Measurements from ENCODE around the gene HID1.

GRCh38 chr17:75019146-75019545 lies 46.6 kb upstream of the HID1 start:
- no peak for TF ChIP-seq CREB5 (CRISPR knock-in tag; IDR thresholded peaks at IDR 0.05; ENCODE audit: low read depth)
- TF ChIP-seq RARB (CRISPR knock-in tag; IDR thresholded peaks at IDR 0.05): no peak
- TF ChIP-seq ZFP30 (CRISPR knock-in tag; IDR thresholded peaks at IDR 0.05): no peak
- no peak for TF ChIP-seq ARNTL (CRISPR knock-in tag; IDR thresholded peaks at IDR 0.05; ENCODE audit: borderline replicate concordance, low read depth)
- no peak for TF ChIP-seq ZFP3 (CRISPR knock-in tag; IDR thresholded peaks at IDR 0.05)
- no peak for TF ChIP-seq PPARA (CRISPR knock-in tag; IDR thresholded peaks at IDR 0.05; ENCODE audit: borderline replicate concordance)
- TF ChIP-seq CSDC2 (CRISPR knock-in tag; IDR thresholded peaks at IDR 0.05): no peak
- TF ChIP-seq PATZ1 (CRISPR knock-in tag; IDR thresholded peaks at IDR 0.05; ENCODE audit: borderline replicate concordance): no peak
- no peak for TF ChIP-seq TSHZ2 (CRISPR knock-in tag; IDR thresholded peaks at IDR 0.05)
- no peak for TF ChIP-seq ISL1 (CRISPR knock-in tag; IDR thresholded peaks at IDR 0.05)
- TF ChIP-seq ZNF70 (CRISPR knock-in tag; IDR thresholded peaks at IDR 0.05): no peak
- TF ChIP-seq TCF4 (CRISPR knock-in tag; IDR thresholded peaks at IDR 0.05; ENCODE audit: borderline replicate concordance): no peak
- no peak for TF ChIP-seq SNAI2 (CRISPR knock-in tag; IDR thresholded peaks at IDR 0.05)
- no peak for TF ChIP-seq ZNF565 (CRISPR knock-in tag; conservative IDR thresholded peaks at IDR 0.05; ENCODE audit: low read depth)

All from SK-N-SH treated with all-trans-retinoic acid at 6 μM for 48 hours (cell line).